Esophagus (tissue), 2 donors: Measurements from ENCODE around the gene ZNF827. TPM values are rescaled to one million over a fixed set of nuclear protein-coding genes. Genes with fewer than 3 reads are reported as not detected.

Source experiments
- H3K27ac ChIP-seq, 2 donors: one replicate each; pipeline ENCODE4 v1.5.1; 2013; ENCODE audit warnings: low read depth in 2 of 2, mild to moderate bottlenecking in 2 of 2, inconsistent platforms in 1 of 2, low read length in 1 of 2, moderate library complexity in 1 of 2
- H3K27me3 ChIP-seq, 2 donors: one replicate each; pipeline ENCODE4 v1.6.1; 2013; ENCODE audit warnings: low read length in 2 of 2, control low read depth in 1 of 2, mild to moderate bottlenecking in 1 of 2; ENCODE audit not compliant: insufficient read depth in 2 of 2, control insufficient read depth in 1 of 2
- H3K36me3 ChIP-seq, 2 donors: one replicate each; pipeline ENCODE4 v1.6.1; 2013; ENCODE audit warnings: low read length in 1 of 2; ENCODE audit not compliant: control insufficient read depth in 2 of 2, insufficient read depth in 2 of 2
- H3K4me1 ChIP-seq, 2 donors: one replicate each; pipeline ENCODE4 v1.6.1; 2013; ENCODE audit warnings: low read length in 1 of 2; ENCODE audit not compliant: control insufficient read depth in 2 of 2, insufficient read depth in 2 of 2
- H3K4me3 ChIP-seq, 2 donors: one replicate each; pipeline ENCODE4 v1.5.1; 2013; ENCODE audit warnings: low read length in 2 of 2, mild to moderate bottlenecking in 2 of 2, low read depth in 1 of 2, moderate library complexity in 1 of 2
- H3K9me3 ChIP-seq, 2 donors: one replicate each; pipeline ENCODE4 v1.6.1; 2013; ENCODE audit warnings: mild to moderate bottlenecking in 2 of 2, low read depth in 1 of 2, low read length in 1 of 2, moderate library complexity in 1 of 2; ENCODE audit not compliant: control insufficient read depth in 2 of 2, insufficient read depth in 1 of 2
- WGBS, 2 donors: extraction: QIAGEN DNeasy Blood & Tissue Kit; methylation state at CpG; one replicate each; pipeline ENCODE4 v1.1.7; 2013; 5-methylcytosine and 5-hydroxymethylcytosine counted together
- polyA plus RNA-seq, 2 donors: library from polyadenylated mRNA; stranded (reverse); fragments of 200-250 nt; gene quantifications; one replicate each; pipeline ENCODE4 v1.2.3, GENCODE V29; 2013
- donor health status: healthy with polysubstance abuse.
- donor health status: Bipolar disorder and iron deficiency.

Gene ZNF827
- polyA plus RNA-seq, 2 donors, result 1.6 to 2.0 TPM

GRCh38 chr4:145781351-145781750, 157.3 kb downstream of the ZNF827 start:
- WGBS, 2 donors, result 85 to 91% methylated on average over 2 of the region's 2 CpGs
- Histone ChIP-seq H3K4me3 (no peak overlapping the region), H3K27ac (no peak overlapping the region), H3K36me3 (no peaks in the 10 kb centered on the region), H3K4me1 (no peaks in the 10 kb centered on the region), H3K27me3 (no peaks in the 10 kb centered on the region), H3K9me3 (no peaks in the 10 kb centered on the region)

- H3K27ac ChIP-seq, result no peak overlapping the region
- no peaks in the 10 kb centered on the region for H3K4me1 ChIP-seq
- WGBS, 2 donors, result 83 to 86% methylated on average over 8 of the region's 8 CpGs
- no peaks in the 10 kb centered on the region for H3K9me3 ChIP-seq
- H3K4me3 ChIP-seq, result no peak overlapping the region
- peaks cover 2% of the 10 kb centered on the region in 2 donors for H3K36me3 ChIP-seq
- no peaks in the 10 kb centered on the region for H3K27me3 ChIP-seq
Measured at GRCh38 chr4:145779319-145779801, 159.3 kb downstream of the ZNF827 start.

GRCh38 chr4:145776208-145776607, 162.4 kb downstream of the ZNF827 start:
- Histone ChIP-seq H3K9me3 (no peaks in the 10 kb centered on the region), H3K27me3 (no peaks in the 10 kb centered on the region), H3K4me3 (no peak overlapping the region), H3K27ac (no peak overlapping the region), H3K36me3 (peaks cover 6 to 10% of the 10 kb centered on the region in 2 donors), H3K4me1 (no peaks in the 10 kb centered on the region)
- 95 to 98% methylated on average over 4 of the region's 4 CpGs for WGBS, 2 donors

GRCh38 chr4:145775406-145775805, 163.2 kb downstream of the ZNF827 start:
- Histone ChIP-seq H3K27ac (no peak overlapping the region), H3K4me3 (no peak overlapping the region), H3K27me3 (no peaks in the 10 kb centered on the region), H3K9me3 (no peaks in the 10 kb centered on the region), H3K4me1 (no peaks in the 10 kb centered on the region), H3K36me3 (peaks cover 6 to 10% of the 10 kb centered on the region in 2 donors)
- 91 to 95% methylated on average over 3 of the region's 3 CpGs for whole genome bisulfite sequencing, 2 donors

- Histone ChIP-seq H3K36me3 (peaks cover 6 to 10% of the 10 kb centered on the region in 2 donors), H3K27ac (no peak overlapping the region), H3K27me3 (no peaks in the 10 kb centered on the region), H3K4me3 (no peak overlapping the region), H3K4me1 (no peaks in the 10 kb centered on the region), H3K9me3 (no peaks in the 10 kb centered on the region)
- 94 to 96% methylated on average over 6 of the region's 6 CpGs for WGBS, 2 donors
Measured at GRCh38 chr4:145774473-145774872, 164.2 kb downstream of the ZNF827 start.

- Histone ChIP-seq H3K36me3 (peaks cover 6 to 10% of the 10 kb centered on the region in 2 donors), H3K27ac (no peak overlapping the region), H3K9me3 (no peaks in the 10 kb centered on the region), H3K4me3 (no peak overlapping the region), H3K4me1 (no peaks in the 10 kb centered on the region), H3K27me3 (no peaks in the 10 kb centered on the region)
- WGBS, 2 donors, result 83 to 88% methylated on average over 6 of the region's 6 CpGs
Measured at GRCh38 chr4:145773581-145774234, 164.9 kb downstream of the ZNF827 start.

GRCh38 chr4:145772347-145772746, 166.3 kb downstream of the ZNF827 start:
- Histone ChIP-seq H3K36me3 (peaks cover 6 to 10% of the 10 kb centered on the region in 2 donors), H3K9me3 (no peaks in the 10 kb centered on the region), H3K4me1 (no peaks in the 10 kb centered on the region), H3K27ac (no peak overlapping the region), H3K4me3 (no peak overlapping the region), H3K27me3 (no peaks in the 10 kb centered on the region)
- 87 to 91% methylated on average over 2 of the region's 2 CpGs for WGBS, 2 donors

- peaks cover 6 to 14% of the 10 kb centered on the region in 2 donors for H3K36me3 ChIP-seq
- H3K27ac ChIP-seq, result no peak overlapping the region
- H3K27me3 ChIP-seq, result no peaks in the 10 kb centered on the region
- H3K9me3 ChIP-seq, result no peaks in the 10 kb centered on the region
- WGBS, 2 donors, result 88 to 90% methylated on average over 4 of the region's 4 CpGs
- no peak overlapping the region for H3K4me3 ChIP-seq
- H3K4me1 ChIP-seq, result no peaks in the 10 kb centered on the region
Measured at GRCh38 chr4:145770124-145770523, 168.5 kb downstream of the ZNF827 start.

- Histone ChIP-seq H3K27ac (no peak overlapping the region), H3K4me1 (no peaks in the 10 kb centered on the region), H3K4me3 (no peak overlapping the region), H3K36me3 (peaks cover 6 to 15% of the 10 kb centered on the region in 2 donors), H3K9me3 (no peaks in the 10 kb centered on the region), H3K27me3 (no peaks in the 10 kb centered on the region)
- WGBS, 2 donors, result 75 to 83% methylated on average over 2 of the region's 2 CpGs
Measured at GRCh38 chr4:145769450-145770037, 169.1 kb downstream of the ZNF827 start.

GRCh38 chr4:145766273-145766672, 172.3 kb downstream of the ZNF827 start:
- Histone ChIP-seq H3K27me3 (no peaks in the 10 kb centered on the region), H3K4me1 (no peaks in the 10 kb centered on the region), H3K9me3 (peaks cover 0 to under 1% of the 10 kb centered on the region in 2 donors), H3K36me3 (peaks cover 2 to 10% of the 10 kb centered on the region in 2 donors), H3K27ac (no peak overlapping the region), H3K4me3 (no peak overlapping the region)
- 91 to 97% methylated on average over 5 of the region's 5 CpGs for WGBS, 2 donors
